ENCODE data around the gene BLOC1S1.
A peak's percentile ranks its signal among the peaks of the same experiment; 100 is the strongest.

Gene BLOC1S1

GRCh38 chr12:55712700-55713415, 3.0 kb upstream of the BLOC1S1 start:
- DNase-seq: no peak

GRCh38 chr12:55713721-55714120, 2.1 kb upstream of the BLOC1S1 start:
- DNase-seq: no peak

GRCh38 chr12:55715169-55715764, 579 bp upstream of the BLOC1S1 start:
- DNase-seq: no peak

GRCh38 chr12:55716582-55716957, 724 bp downstream of the BLOC1S1 start:
- DNase-seq: no peak

- DNase-seq: no peak
Observed at GRCh38 chr12:55717011-55718007, 1.5 kb downstream of the BLOC1S1 start.

- no peak for DNase-seq
Observed at GRCh38 chr12:55718015-55718414, 2.2 kb downstream of the BLOC1S1 start.

- no peak for DNase-seq
Observed at GRCh38 chr12:55718624-55719275, 2.9 kb downstream of the BLOC1S1 start.

GRCh38 chr12:55719371-55719770, 3.5 kb downstream of the BLOC1S1 start:
- no peak for DNase-seq

- DNase-seq: no peak
Observed at GRCh38 chr12:55720071-55720564, 4.3 kb downstream of the BLOC1S1 start, which contains the start of gene RDH5. TSS of gene RDH5 (plus strand) at chr12:55720393. CDS start at chr12:55721185, 792 bp downstream.

GRCh38 chr12:55720894-55721444, 5.1 kb downstream of the BLOC1S1 start:
- DNase-seq: no peak

GRCh38 chr12:55721601-55722213, 5.9 kb downstream of the BLOC1S1 start:
- no peak for DNase-seq

GRCh38 chr12:55722948-55723347, 7.1 kb downstream of the BLOC1S1 start:
- no peak for DNase-seq

GRCh38 chr12:55723516-55724225, 7.8 kb downstream of the BLOC1S1 start:
- DNase-seq: no peak

GRCh38 chr12:55724226-55724939, 8.5 kb downstream of the BLOC1S1 start:
- peak; percentile 76 for DNase-seq

GRCh38 chr12:55724940-55725309, 9.1 kb downstream of the BLOC1S1 start:
- no peak for DNase-seq

- no peak for DNase-seq
Observed at GRCh38 chr12:55725556-55725955, 9.7 kb downstream of the BLOC1S1 start.

GRCh38 chr12:55726971-55727370, 11.1 kb downstream of the BLOC1S1 start:
- DNase-seq: no peak

GRCh38 chr12:55727643-55728185, 11.9 kb downstream of the BLOC1S1 start:
- no peak for DNase-seq

- no peak for DNase-seq
Observed at GRCh38 chr12:55728186-55728938, 12.5 kb downstream of the BLOC1S1 start.

All from CD4-positive, alpha-beta T cell treated with Interleukin-15 for 1 hour (primary cell).